ENCODE results near the gene VLDLR. TPM values are rescaled to one million over a fixed set of nuclear protein-coding genes. Genes with fewer than 3 reads are reported as not detected.

The VLDLR gene
- total RNA-seq, 2 experiments from 2014 or later = 13.0 to 17.1 TPM

DNA sequence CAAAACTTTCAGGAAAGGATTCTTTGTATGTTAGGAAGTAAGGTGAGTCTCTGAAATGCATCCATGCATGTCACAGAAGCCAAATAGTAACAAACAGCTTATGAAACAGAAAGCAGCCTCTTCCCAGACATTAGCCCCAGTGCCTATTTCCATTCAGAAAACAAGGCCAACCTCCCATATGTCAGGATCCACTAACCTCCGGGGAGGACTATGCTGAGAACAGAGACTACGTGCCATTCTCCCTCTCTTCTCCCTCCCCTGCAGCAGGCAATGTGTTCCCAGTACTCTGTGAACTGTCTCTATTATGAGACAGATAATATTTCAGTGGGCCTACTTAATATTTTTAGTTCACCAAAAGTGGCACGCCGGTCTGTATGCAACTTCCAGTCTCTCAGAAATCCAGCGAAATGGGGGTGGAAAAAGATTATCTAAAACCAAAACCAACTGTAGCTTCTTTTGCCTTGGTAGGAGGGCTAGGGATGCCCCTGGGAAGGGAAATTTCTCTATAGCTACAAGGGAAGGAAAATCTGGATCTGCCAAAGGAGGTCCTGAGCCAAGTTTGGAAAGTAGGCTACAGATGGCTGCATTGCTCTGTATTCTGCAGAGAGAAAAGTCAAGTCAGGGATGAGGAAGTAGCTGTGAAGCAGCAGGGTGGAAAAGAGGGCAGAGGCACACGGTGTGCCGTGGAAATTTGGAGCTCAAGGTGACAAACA lies 42.0 kb downstream of the VLDLR start:
- Mint-ChIP-seq H3K27me3 (no peaks in the 10 kb centered on the region), H3K36me3 (ENCODE audit: low read depth) (peaks cover 13% of the 10 kb centered on the region), H3K27ac (no peak overlapping the region), H3K9me3 (peaks cover 1% of the 10 kb centered on the region), H3K4me1 (ENCODE audit: low read depth) (peaks cover 2% of the 10 kb centered on the region), H3K4me3 (no peak overlapping the region)
- intact Hi-C loops (cut with micrococcal nuclease) = no loop called here
- TF ChIP-seq, protein P1, sequence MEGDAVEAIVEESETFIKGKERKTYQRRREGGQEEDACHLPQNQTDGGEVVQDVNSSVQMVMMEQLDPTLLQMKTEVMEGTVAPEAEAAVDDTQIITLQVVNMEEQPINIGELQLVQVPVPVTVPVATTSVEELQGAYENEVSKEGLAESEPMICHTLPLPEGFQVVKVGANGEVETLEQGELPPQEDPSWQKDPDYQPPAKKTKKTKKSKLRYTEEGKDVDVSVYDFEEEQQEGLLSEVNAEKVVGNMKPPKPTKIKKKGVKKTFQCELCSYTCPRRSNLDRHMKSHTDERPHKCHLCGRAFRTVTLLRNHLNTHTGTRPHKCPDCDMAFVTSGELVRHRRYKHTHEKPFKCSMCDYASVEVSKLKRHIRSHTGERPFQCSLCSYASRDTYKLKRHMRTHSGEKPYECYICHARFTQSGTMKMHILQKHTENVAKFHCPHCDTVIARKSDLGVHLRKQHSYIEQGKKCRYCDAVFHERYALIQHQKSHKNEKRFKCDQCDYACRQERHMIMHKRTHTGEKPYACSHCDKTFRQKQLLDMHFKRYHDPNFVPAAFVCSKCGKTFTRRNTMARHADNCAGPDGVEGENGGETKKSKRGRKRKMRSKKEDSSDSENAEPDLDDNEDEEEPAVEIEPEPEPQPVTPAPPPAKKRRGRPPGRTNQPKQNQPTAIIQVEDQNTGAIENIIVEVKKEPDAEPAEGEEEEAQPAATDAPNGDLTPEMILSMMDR (IDR thresholded peaks at IDR 0.05) = no peak
- ChIA-PET POLR2A (interaction anchor here (1.9 kb wide), 1 partner anchor 10 kb away, joined by 4 read pairs; no protein-coding TSS in a partner anchor), CTCF (no interaction called here)
- ATAC-seq (no peak), DNase-seq (no peak)

GRCh38 chr9:2664174-2665065 lies 42.8 kb downstream of the VLDLR start:
- Mint-ChIP-seq H3K4me1 (ENCODE audit: low read depth) (peaks cover 2% of the 10 kb centered on the region), H3K36me3 (ENCODE audit: low read depth) (peaks cover 13% of the 10 kb centered on the region), H3K4me3 (no peak overlapping the region), H3K27ac (no peak overlapping the region), H3K27me3 (no peaks in the 10 kb centered on the region), H3K9me3 (peaks cover 1% of the 10 kb centered on the region)
- ATAC-seq (no peak), DNase-seq (no peak)
- TF ChIP-seq, protein P1 (IDR thresholded peaks at IDR 0.05) = no peak
- intact Hi-C loops (cut with micrococcal nuclease) = no loop called here
- POLR2A ChIA-PET = interaction anchor here (1.9 kb wide), 1 partner anchor 11 kb away, joined by 4 read pairs; no protein-coding TSS in a partner anchor
- CTCF ChIA-PET = no interaction called here

DNA sequence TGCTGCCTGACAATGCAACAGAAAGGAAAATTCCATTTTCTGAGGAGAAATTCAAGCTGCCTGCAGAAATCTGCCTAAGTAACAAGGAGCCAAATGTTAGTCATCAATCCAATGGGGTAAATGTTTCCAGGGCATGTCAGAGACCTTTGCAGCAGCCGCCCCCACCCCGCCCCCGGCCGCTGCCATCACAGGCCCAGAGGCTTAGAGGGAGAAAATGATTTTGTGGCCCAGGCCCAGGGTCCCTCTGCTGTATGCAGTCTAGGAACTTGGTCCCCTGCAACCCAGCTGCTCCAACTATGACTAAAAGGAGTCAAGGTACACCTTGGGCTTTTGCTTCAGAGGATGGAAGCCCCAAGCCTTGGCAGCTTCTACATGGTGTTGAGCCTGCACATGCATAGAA lies 45.0 kb downstream of the VLDLR start:
- Mint-ChIP-seq H3K27me3 (no peaks in the 10 kb centered on the region), H3K4me3 (no peak overlapping the region), H3K27ac (no peak overlapping the region), H3K36me3 (ENCODE audit: low read depth) (peaks cover 13% of the 10 kb centered on the region), H3K9me3 (peaks cover 1% of the 10 kb centered on the region), H3K4me1 (ENCODE audit: low read depth) (no peaks in the 10 kb centered on the region)
- TF ChIP-seq, protein P1 (IDR thresholded peaks at IDR 0.05) = no peak
- intact Hi-C loops (cut with micrococcal nuclease) = no loop called here
- POLR2A ChIA-PET = interaction anchor here (1.1 kb wide), 1 partner anchor 11 kb away, joined by 3 read pairs; no protein-coding TSS in a partner anchor
- no peak for ATAC-seq
- DNase-seq = no peak
- CTCF ChIA-PET = no interaction called here

GRCh38 chr9:2673161-2673560 lies 51.6 kb downstream of the VLDLR start:
- no peaks in the 10 kb centered on the region for H3K4me1 Mint-ChIP-seq (ENCODE audit: low read depth)
- no peaks in the 10 kb centered on the region for H3K9me3 Mint-ChIP-seq
- DNase-seq = no peak
- intact Hi-C loops (cut with micrococcal nuclease) = loop anchor here (10.0 kb wide), 1 partner anchor 58 kb away; no protein-coding TSS in a partner anchor
- POLR2A ChIA-PET = no interaction called here
- H3K36me3 Mint-ChIP-seq (ENCODE audit: low read depth) = no peaks in the 10 kb centered on the region
- no peak overlapping the region for H3K4me3 Mint-ChIP-seq
- no peak for ATAC-seq
- no peak overlapping the region for H3K27ac Mint-ChIP-seq
- TF ChIP-seq, protein P1 (IDR thresholded peaks at IDR 0.05) = no peak
- CTCF ChIA-PET = no interaction called here
- H3K27me3 Mint-ChIP-seq = no peaks in the 10 kb centered on the region

Data from activated CD8-positive, alpha-beta T cell treated with anti-CD3 and anti-CD28 coated beads for 36 hours (primary cell).